Effector memory CD4-positive, alpha-beta T cell (primary cell): ENCODE data around the gene BTBD6.

ENCODE experiments used
- DNase-seq, 3 donors: peaks; one replicate each; pipeline ENCODE4 v3.0.0-alpha.2; 2020
- H3K27ac ChIP-seq: 2 replicates; pipeline ENCODE4 v1.7.0; 2013; ENCODE audit warnings: mild to moderate bottlenecking, low read length, moderate library complexity; ENCODE audit not compliant: insufficient read depth, poor library complexity, severe bottlenecking
- H3K27me3 ChIP-seq: replicated peaks from 2 replicates; pipeline ENCODE4 v1.7.0; 2013; ENCODE audit warnings: mild to moderate bottlenecking, low read length; ENCODE audit not compliant: insufficient read depth, control insufficient read depth, poor library complexity, severe bottlenecking
- H3K36me3 ChIP-seq: 2 replicates; pipeline ENCODE4 v1.7.0; 2013; ENCODE audit warnings: mild to moderate bottlenecking, low read length, moderate library complexity; ENCODE audit not compliant: control insufficient read depth, insufficient read depth
- H3K4me1 ChIP-seq: 2 replicates; pipeline ENCODE4 v1.7.0; 2013; ENCODE audit warnings: low read length, mild to moderate bottlenecking; ENCODE audit not compliant: control insufficient read depth, insufficient read depth, poor library complexity, severe bottlenecking
- H3K4me3 ChIP-seq: 2 replicates; pipeline ENCODE4 v1.7.0; 2013; ENCODE audit warnings: low read length, low read depth, mild to moderate bottlenecking; ENCODE audit not compliant: insufficient read depth, poor library complexity, severe bottlenecking
- H3K9me3 ChIP-seq: 2 replicates; pipeline ENCODE4 v1.7.0; 2013; ENCODE audit warnings: mild to moderate bottlenecking, low read length, moderate library complexity; ENCODE audit not compliant: control insufficient read depth

The BTBD6 gene

GRCh38 chr14:105227346-105227745 lies 21.0 kb upstream of the BTBD6 start:
- Histone ChIP-seq H3K27ac (no peak overlapping the region), H3K4me1 (no peaks in the 10 kb centered on the region), H3K27me3 (no peaks in the 10 kb centered on the region), H3K36me3 (peaks cover 22% of the 10 kb centered on the region), H3K4me3 (no peak overlapping the region), H3K9me3 (no peaks in the 10 kb centered on the region)
- DNase-seq = no peak

- no peaks in the 10 kb centered on the region for H3K27me3 ChIP-seq
- no peak overlapping the region for H3K4me3 ChIP-seq
- no peak overlapping the region for H3K27ac ChIP-seq
- peaks cover 22% of the 10 kb centered on the region for H3K36me3 ChIP-seq
- H3K9me3 ChIP-seq = no peaks in the 10 kb centered on the region
- DNase-seq = no peak
- H3K4me1 ChIP-seq = no peaks in the 10 kb centered on the region
Measured at GRCh38 chr14:105228562-105228961, 19.8 kb upstream of the BTBD6 start.

DNA sequence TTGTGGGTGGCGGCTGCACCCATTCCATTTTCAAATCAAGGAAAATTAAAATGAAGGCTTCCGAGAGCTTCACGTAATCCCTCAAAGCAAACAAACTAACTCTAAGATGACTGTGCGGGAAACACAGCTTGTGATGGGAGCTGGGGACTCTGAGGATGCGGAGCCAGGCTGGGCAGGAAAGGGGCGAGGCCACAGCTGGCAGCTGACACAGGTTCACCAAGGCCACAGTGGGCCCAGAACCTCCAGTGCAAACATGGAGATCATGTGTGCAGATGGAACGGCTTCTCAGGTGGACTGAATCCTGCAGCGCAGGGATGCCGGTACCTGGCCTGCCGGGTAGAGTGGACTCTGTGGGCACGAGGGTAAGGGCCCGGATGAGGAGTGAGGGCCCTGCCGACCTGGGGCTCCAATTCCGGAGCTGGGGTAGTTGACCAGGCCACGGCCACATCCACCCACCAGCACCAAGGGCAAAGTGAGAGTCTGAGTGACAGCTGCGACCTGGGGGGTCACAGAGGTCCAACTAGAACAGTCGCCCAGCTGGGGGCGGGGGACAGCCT lies 19.2 kb upstream of the BTBD6 start:
- Histone ChIP-seq H3K36me3 (peaks cover 18% of the 10 kb centered on the region), H3K4me1 (no peaks in the 10 kb centered on the region), H3K27ac (no peak overlapping the region), H3K27me3 (no peaks in the 10 kb centered on the region), H3K9me3 (no peaks in the 10 kb centered on the region), H3K4me3 (no peak overlapping the region)
- DNase-seq = no peak

GRCh38 chr14:105240811-105241576 lies 7.3 kb upstream of the BTBD6 start:
- Histone ChIP-seq H3K4me3 (no peak overlapping the region), H3K27me3 (no peaks in the 10 kb centered on the region), H3K9me3 (no peaks in the 10 kb centered on the region), H3K36me3 (peaks cover 9% of the 10 kb centered on the region), H3K4me1 (no peaks in the 10 kb centered on the region), H3K27ac (no peak overlapping the region)
- no peak for DNase-seq

GRCh38 chr14:105241641-105242040 lies 6.7 kb upstream of the BTBD6 start:
- Histone ChIP-seq H3K27ac (no peak overlapping the region), H3K27me3 (no peaks in the 10 kb centered on the region), H3K4me1 (no peaks in the 10 kb centered on the region), H3K9me3 (no peaks in the 10 kb centered on the region), H3K36me3 (peaks cover 9% of the 10 kb centered on the region), H3K4me3 (no peak overlapping the region)
- no peak for DNase-seq

- H3K9me3 ChIP-seq = no peaks in the 10 kb centered on the region
- no peaks in the 10 kb centered on the region for H3K27me3 ChIP-seq
- H3K27ac ChIP-seq = no peak overlapping the region
- DNase-seq = no peak
- H3K4me1 ChIP-seq = peaks cover 10% of the 10 kb centered on the region
- no peak overlapping the region for H3K4me3 ChIP-seq
- peaks cover 9% of the 10 kb centered on the region for H3K36me3 ChIP-seq
Measured at GRCh38 chr14:105244334-105244733, 4.0 kb upstream of the BTBD6 start.

DNA sequence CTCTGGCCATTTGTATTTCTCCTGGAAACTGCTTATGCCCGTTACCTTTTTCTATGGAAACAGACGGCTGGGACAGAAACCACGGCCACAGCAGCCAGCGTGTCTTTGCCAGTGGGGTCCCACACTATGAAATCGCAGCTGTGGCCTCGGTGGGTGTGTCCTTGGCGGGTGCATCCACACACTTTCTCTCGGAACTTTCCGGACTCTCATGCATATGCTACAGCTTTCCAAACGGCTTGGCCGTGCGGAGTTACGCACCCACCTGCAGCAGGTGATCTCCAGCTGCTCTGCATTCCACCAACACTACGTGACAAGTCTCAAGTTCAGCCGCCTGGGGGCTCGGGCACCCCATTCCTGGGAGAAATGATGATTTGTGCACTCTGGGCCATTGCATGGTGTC lies 1.3 kb upstream of the BTBD6 start:
- H3K4me3 ChIP-seq = no peak overlapping the region
- H3K27me3 ChIP-seq = no peaks in the 10 kb centered on the region
- H3K9me3 ChIP-seq = no peaks in the 10 kb centered on the region
- peaks cover 14% of the 10 kb centered on the region for H3K36me3 ChIP-seq
- peaks cover 14% of the 10 kb centered on the region for H3K4me1 ChIP-seq
- DNase-seq = no peak
- no peak overlapping the region for H3K27ac ChIP-seq

GRCh38 chr14:105247715-105248367 lies 492 bp upstream of the BTBD6 start:
- Histone ChIP-seq H3K4me1 (peaks cover 14% of the 10 kb centered on the region), H3K27me3 (no peaks in the 10 kb centered on the region), H3K36me3 (peaks cover 14% of the 10 kb centered on the region), H3K9me3 (no peaks in the 10 kb centered on the region), H3K27ac (peak overlapping the region; percentile 67), H3K4me3 (peak overlapping the region; percentile 65)
- no peak for DNase-seq

- peak overlapping the region; percentile 60 for H3K27ac ChIP-seq
- H3K9me3 ChIP-seq = no peaks in the 10 kb centered on the region
- H3K36me3 ChIP-seq = peaks cover 14% of the 10 kb centered on the region
- no peaks in the 10 kb centered on the region for H3K27me3 ChIP-seq
- DNase-seq = no peak
- peaks cover 14% of the 10 kb centered on the region for H3K4me1 ChIP-seq
- peak overlapping the region; percentile 61 for H3K4me3 ChIP-seq
Measured at GRCh38 chr14:105249182-105250007, 1.1 kb downstream of the BTBD6 start.
